ENCODE results near the gene MRE11.

DNA sequence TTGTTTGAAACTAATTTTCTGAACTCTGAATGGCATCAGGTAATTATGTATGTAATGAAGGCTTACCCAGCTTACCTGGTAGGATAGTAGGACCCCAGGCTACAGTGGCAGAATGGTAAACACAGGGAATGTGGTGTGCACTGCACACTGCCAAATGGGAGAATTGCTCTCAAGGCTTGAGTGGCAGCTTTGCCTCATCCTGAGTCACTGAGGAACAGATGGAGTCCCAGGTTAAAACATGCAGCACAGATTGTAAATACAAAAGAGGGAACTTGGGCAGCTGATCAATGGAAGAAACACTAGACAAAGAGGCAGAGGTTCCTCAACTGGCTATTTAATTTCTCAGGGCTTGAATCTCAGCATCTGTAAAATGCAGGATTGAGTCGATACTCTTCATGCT lies 116.8 kb downstream of the MRE11 start:
- TF ChIP-seq, protein P1, sequence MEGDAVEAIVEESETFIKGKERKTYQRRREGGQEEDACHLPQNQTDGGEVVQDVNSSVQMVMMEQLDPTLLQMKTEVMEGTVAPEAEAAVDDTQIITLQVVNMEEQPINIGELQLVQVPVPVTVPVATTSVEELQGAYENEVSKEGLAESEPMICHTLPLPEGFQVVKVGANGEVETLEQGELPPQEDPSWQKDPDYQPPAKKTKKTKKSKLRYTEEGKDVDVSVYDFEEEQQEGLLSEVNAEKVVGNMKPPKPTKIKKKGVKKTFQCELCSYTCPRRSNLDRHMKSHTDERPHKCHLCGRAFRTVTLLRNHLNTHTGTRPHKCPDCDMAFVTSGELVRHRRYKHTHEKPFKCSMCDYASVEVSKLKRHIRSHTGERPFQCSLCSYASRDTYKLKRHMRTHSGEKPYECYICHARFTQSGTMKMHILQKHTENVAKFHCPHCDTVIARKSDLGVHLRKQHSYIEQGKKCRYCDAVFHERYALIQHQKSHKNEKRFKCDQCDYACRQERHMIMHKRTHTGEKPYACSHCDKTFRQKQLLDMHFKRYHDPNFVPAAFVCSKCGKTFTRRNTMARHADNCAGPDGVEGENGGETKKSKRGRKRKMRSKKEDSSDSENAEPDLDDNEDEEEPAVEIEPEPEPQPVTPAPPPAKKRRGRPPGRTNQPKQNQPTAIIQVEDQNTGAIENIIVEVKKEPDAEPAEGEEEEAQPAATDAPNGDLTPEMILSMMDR (IDR thresholded peaks at IDR 0.05; ENCODE audit: insufficient read depth, low read depth, low read length): no peak
- no peak for TF ChIP-seq EZH2 (IDR thresholded peaks at IDR 0.05; ENCODE audit: insufficient read depth, low read length)
